Keratinocyte (primary cell): ENCODE measurements around the gene TICRR. TPM values are rescaled to one million over a fixed set of nuclear protein-coding genes. Genes with fewer than 3 reads are reported as not detected.

Experiments
- DNase-seq: peaks from one replicate; pipeline ENCODE4 v3.0.0-alpha.2; 2011; ENCODE audit warnings: low read depth, missing footprints, low spot score
- FAIRE-seq: peaks from 2 replicates; lab custom pipeline; 2011; peaks lifted over from hg19 to GRCh38; lab: Jason Lieb, UNC
- H2AFZ ChIP-seq: 2 replicates; pipeline ENCODE4 v1.6.0; 2012; ENCODE audit warnings: low read length, control low read depth, inconsistent platforms; ENCODE audit not compliant: control insufficient read depth
- H3K27ac ChIP-seq: 2 replicates; pipeline ENCODE4 v1.5.1; 2011; ENCODE audit warnings: low read length; ENCODE audit not compliant: control insufficient read depth, insufficient read depth
- H3K27me3 ChIP-seq: 3 replicates; pipeline ENCODE4 v1.6.0; 2011; ENCODE audit warnings: low read length; ENCODE audit not compliant: control insufficient read depth, insufficient read depth; ENCODE audit errors: extremely low read depth
- H3K36me3 ChIP-seq, 2 experiments: 2 replicates in 1 of 2; 3 replicates in 1 of 2; pipeline ENCODE4 v1.5.1; 2011; ENCODE audit warnings: low read length in 2 of 2, mild to moderate bottlenecking in 1 of 2; ENCODE audit not compliant: control insufficient read depth in 2 of 2, insufficient read depth in 2 of 2; ENCODE audit errors: extremely low read depth in 1 of 2
- H3K4me1 ChIP-seq: 3 replicates; pipeline ENCODE4 v1.5.1; 2011; ENCODE audit warnings: low read length; ENCODE audit not compliant: control insufficient read depth, insufficient read depth; ENCODE audit errors: extremely low read depth
- H3K4me2 ChIP-seq: 3 replicates; pipeline ENCODE4 v1.6.0; 2011; ENCODE audit warnings: low read depth, low read length; ENCODE audit not compliant: control insufficient read depth, insufficient read depth; ENCODE audit errors: extremely low read depth
- H3K4me3 ChIP-seq, 3 experiments: fragments of 200-600 bp in 1 of 3; sonication (generic) in 1 of 3; 2 replicates in 2 of 3; 3 replicates in 1 of 3; pipeline ENCODE4 v1.5.1; 2011 to 2016; ENCODE audit warnings: low read length in 3 of 3, mild to moderate bottlenecking in 3 of 3, control low read depth in 2 of 3, inconsistent platforms in 1 of 3, low read depth in 1 of 3, mixed read lengths in 1 of 3, mixed run types in 1 of 3, moderate library complexity in 1 of 3; ENCODE audit not compliant: control insufficient read depth in 2 of 3, insufficient read depth in 2 of 3; ENCODE audit errors: extremely low read depth in 1 of 3
- H3K79me2 ChIP-seq: 2 replicates; pipeline ENCODE4 v1.6.0; 2012; ENCODE audit warnings: low read length; ENCODE audit not compliant: control insufficient read depth, insufficient read depth
- H3K9ac ChIP-seq: 3 replicates; pipeline ENCODE4 v1.6.0; 2011; ENCODE audit warnings: low read length; ENCODE audit not compliant: control insufficient read depth, insufficient read depth; ENCODE audit errors: extremely low read depth
- H3K9me1 ChIP-seq: 3 replicates; pipeline ENCODE4 v1.6.0; 2011; ENCODE audit warnings: low read length; ENCODE audit not compliant: control insufficient read depth, insufficient read depth; ENCODE audit errors: extremely low read depth
- H3K9me3 ChIP-seq: 2 replicates; pipeline ENCODE4 v1.5.1; 2012; ENCODE audit warnings: low read depth, low read length; ENCODE audit not compliant: control insufficient read depth
- H4K20me1 ChIP-seq: 3 replicates; pipeline ENCODE4 v1.6.0; 2011; ENCODE audit warnings: low read length; ENCODE audit not compliant: control insufficient read depth, insufficient read depth; ENCODE audit errors: extremely low read depth
- EZH2 ChIP-seq: IDR thresholded peaks from one replicate; pipeline ENCODE4 v1.6.1; 2012; ENCODE audit warnings: inconsistent platforms, mild to moderate bottlenecking, low read length, moderate library complexity
- dilution Hi-C: fragments of 300-500 bp; cut with MboI; formaldehyde crosslinking; loops from one replicate; pipeline ENCODE4 v1.7.0; 2020; ENCODE audit warnings: low sequenced_read_pairs; ENCODE audit not compliant: extremely low pct_ligation_motif_present
- polyA plus RNA-seq, 5 experiments: library from polyadenylated mRNA; depleted of rRNA in 3 of 5; stranded (reverse) in 3 of 5; stranded (forward) in 1 of 5; unstranded in 1 of 5; fragments of >200 nt; gene quantifications; 1 replicate in 1 of 5; 2 replicates in 3 of 5; 3 replicates in 1 of 5; pipeline versions ENCODE4 v1.2.1 to v1.2.3, GENCODE V29; 2011 to 2012; ENCODE audit warnings: missing spikeins in 2 of 5, low read depth in 1 of 5, low replicate concordance in 1 of 5
- TF ChIP-seq, protein P1 (sequence below), 3 experiments: IDR thresholded peaks in 1 of 3; conservative IDR thresholded peaks in 1 of 3; optimal IDR thresholded peaks in 1 of 3; 2 replicates in 2 of 3; 3 replicates in 1 of 3; pipeline versions ENCODE3 to v1.5.1; 2011; ENCODE audit warnings: low read length in 3 of 3, mild to moderate bottlenecking in 3 of 3, moderate library complexity in 2 of 3, control low read depth in 1 of 3, inconsistent platforms in 1 of 3; ENCODE audit not compliant: insufficient read depth in 2 of 3; ENCODE audit errors: extremely low read depth in 1 of 3

Gene TICRR
- polyA plus RNA-seq, 1 donor (not counting 4 experiments of a cell fraction or from before 2014, with no cell fraction given): 2.9 TPM

DNA sequence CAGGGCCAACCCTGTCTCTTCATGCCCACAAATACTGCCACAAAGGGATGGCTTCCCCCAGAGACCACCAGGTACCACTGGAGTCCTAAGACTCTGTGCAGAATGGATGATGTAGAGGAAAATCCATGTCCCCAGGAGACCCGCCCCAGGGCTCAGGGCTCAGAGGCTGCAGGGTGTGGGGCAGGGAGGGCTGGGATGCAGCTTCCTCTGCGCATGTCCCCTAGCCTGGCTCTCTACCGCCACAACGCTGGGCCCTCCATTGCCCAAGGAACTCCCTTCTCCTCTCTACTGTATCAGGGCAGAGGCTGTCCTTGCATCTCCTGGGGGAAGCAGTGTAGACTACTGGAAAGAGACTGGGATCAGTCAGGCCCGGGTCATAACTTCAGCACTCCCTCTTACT, 19.5 kb upstream of the TICRR start:
- H3K79me2 ChIP-seq: no peaks in the 10 kb centered on the region
- H3K9ac ChIP-seq: no peak overlapping the region
- no peak overlapping the region for H3K4me2 ChIP-seq
- no peak overlapping the region for H3K4me3 ChIP-seq
- no peak overlapping the region for H2AFZ ChIP-seq
- H4K20me1 ChIP-seq: no peaks in the 10 kb centered on the region
- dilution Hi-C loops: no loop called here
- H3K9me1 ChIP-seq: no peaks in the 10 kb centered on the region
- no peaks in the 10 kb centered on the region for H3K36me3 ChIP-seq
- FAIRE-seq (no peak), DNase-seq (no peak)
- no peaks in the 10 kb centered on the region for H3K4me1 ChIP-seq
- TF ChIP-seq EZH2: no peak
- TF ChIP-seq, protein P1, sequence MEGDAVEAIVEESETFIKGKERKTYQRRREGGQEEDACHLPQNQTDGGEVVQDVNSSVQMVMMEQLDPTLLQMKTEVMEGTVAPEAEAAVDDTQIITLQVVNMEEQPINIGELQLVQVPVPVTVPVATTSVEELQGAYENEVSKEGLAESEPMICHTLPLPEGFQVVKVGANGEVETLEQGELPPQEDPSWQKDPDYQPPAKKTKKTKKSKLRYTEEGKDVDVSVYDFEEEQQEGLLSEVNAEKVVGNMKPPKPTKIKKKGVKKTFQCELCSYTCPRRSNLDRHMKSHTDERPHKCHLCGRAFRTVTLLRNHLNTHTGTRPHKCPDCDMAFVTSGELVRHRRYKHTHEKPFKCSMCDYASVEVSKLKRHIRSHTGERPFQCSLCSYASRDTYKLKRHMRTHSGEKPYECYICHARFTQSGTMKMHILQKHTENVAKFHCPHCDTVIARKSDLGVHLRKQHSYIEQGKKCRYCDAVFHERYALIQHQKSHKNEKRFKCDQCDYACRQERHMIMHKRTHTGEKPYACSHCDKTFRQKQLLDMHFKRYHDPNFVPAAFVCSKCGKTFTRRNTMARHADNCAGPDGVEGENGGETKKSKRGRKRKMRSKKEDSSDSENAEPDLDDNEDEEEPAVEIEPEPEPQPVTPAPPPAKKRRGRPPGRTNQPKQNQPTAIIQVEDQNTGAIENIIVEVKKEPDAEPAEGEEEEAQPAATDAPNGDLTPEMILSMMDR (optimal IDR thresholded peaks at IDR 0.05 in 1 of 3, IDR thresholded peaks at IDR 0.05 in 1 of 3, conservative IDR thresholded peaks at IDR 0.05 in 1 of 3; ENCODE audit: extremely low read depth in 1 of 3, insufficient read depth in 2 of 3, low read length in 3 of 3): no peak
- peaks cover 5% of the 10 kb centered on the region for H3K27me3 ChIP-seq
- no peak overlapping the region for H3K27ac ChIP-seq
- H3K9me3 ChIP-seq: no peaks in the 10 kb centered on the region

DNA sequence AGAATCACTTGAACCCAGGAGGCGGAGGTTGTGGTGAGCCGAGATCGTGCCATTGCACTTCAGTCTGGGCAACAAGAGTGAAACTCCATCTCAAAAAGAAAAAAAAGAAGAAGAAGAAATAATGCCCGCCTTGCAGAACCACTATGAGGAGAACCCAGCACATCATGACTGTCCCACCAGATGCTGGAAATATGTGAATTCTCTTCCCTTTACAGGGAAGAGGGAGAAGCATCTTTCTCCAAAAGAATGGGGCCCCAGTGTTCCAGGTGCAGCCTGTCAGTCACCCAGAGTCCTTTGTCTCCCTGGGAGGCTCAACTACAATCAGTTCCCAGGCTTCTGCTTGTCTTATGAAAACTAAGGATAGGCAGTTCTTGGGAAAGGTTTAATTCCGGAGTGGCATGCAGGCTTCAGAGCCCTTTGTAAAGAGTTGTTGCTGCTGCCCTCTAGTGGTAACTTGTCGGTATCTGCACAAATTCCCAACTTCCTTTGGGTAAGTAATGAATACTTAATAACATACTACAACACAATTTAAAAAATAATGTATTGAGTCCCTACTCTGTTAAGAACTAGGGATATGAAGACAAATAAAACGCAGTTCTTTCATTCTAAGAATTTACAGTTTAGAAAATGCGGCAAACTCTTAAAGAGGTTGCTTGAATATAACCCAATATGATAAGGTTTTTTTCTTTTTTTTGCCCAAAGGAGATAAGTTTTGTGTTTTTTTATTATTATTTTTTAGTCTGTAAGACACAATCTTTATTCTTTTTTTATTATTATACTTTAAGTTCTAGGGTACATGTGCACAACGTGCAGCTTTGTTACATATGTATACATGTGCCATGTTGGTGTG, 18.6 kb upstream of the TICRR start:
- no peak overlapping the region for H3K4me2 ChIP-seq

More for the DNA sequence above, 18.6 kb upstream of the TICRR start:
- TF ChIP-seq, protein P1 (optimal IDR thresholded peaks at IDR 0.05 in 1 of 3, IDR thresholded peaks at IDR 0.05 in 1 of 3, conservative IDR thresholded peaks at IDR 0.05 in 1 of 3; ENCODE audit: extremely low read depth in 1 of 3, insufficient read depth in 2 of 3, low read length in 3 of 3): peak; percentile 63 to 69 (median 66)
- no peak for TF ChIP-seq EZH2
- H3K9me1 ChIP-seq: no peaks in the 10 kb centered on the region
- H3K9ac ChIP-seq: no peak overlapping the region
- H2AFZ ChIP-seq: no peak overlapping the region
- no peaks in the 10 kb centered on the region for H3K79me2 ChIP-seq
- peak; percentile 82 for FAIRE-seq
- DNase-seq: peak; percentile 46
- no peaks in the 10 kb centered on the region for H3K9me3 ChIP-seq
- H3K4me1 ChIP-seq: no peaks in the 10 kb centered on the region
- dilution Hi-C loops: no loop called here
- no peaks in the 10 kb centered on the region for H4K20me1 ChIP-seq
- no peak overlapping the region for H3K4me3 ChIP-seq
- no peaks in the 10 kb centered on the region for H3K36me3 ChIP-seq
- H3K27me3 ChIP-seq: peaks cover 5% of the 10 kb centered on the region
- H3K27ac ChIP-seq: no peak overlapping the region
